Kidney epithelial cell (primary cell): Measurements from ENCODE around the gene KRTAP9-3. TPM values are rescaled to one million over a fixed set of nuclear protein-coding genes. Genes with fewer than 3 reads are reported as not detected.
A peak's percentile ranks its signal among the peaks of the same experiment; 100 is the strongest.

Experiments used
- DNase-seq: peaks from one replicate; pipeline ENCODE4 v3.0.0-alpha.2; 2010; ENCODE audit warnings: low read depth
- H3K27me3 ChIP-seq: 2 replicates; pipeline ENCODE4 v1.6.0; 2011; ENCODE audit warnings: low read length; ENCODE audit not compliant: control insufficient read depth, insufficient read depth
- H3K36me3 ChIP-seq: 2 replicates; pipeline ENCODE4 v1.5.1; 2011; ENCODE audit warnings: low read length; ENCODE audit not compliant: control insufficient read depth, insufficient read depth
- H3K4me3 ChIP-seq: 2 replicates; pipeline ENCODE4 v1.5.1; 2011; ENCODE audit warnings: low read depth, mild to moderate bottlenecking, control low read depth, low read length
- total RNA-seq: library from RNA; depleted of rRNA; stranded (reverse); fragments of >200 nt; gene quantifications from 2 replicates; pipeline ENCODE4 v1.2.3, GENCODE V29; 2015
- TF ChIP-seq, protein P1 (sequence below): IDR thresholded peaks from 2 replicates; pipeline ENCODE4 v1.5.1; 2011; ENCODE audit warnings: mild to moderate bottlenecking, moderate library complexity, low read length, control low read depth, inconsistent platforms; ENCODE audit not compliant: insufficient read depth, poor library complexity, severe bottlenecking

Gene KRTAP9-3
- total RNA-seq, 1 donor from 2014 or later, result not detected

DNA sequence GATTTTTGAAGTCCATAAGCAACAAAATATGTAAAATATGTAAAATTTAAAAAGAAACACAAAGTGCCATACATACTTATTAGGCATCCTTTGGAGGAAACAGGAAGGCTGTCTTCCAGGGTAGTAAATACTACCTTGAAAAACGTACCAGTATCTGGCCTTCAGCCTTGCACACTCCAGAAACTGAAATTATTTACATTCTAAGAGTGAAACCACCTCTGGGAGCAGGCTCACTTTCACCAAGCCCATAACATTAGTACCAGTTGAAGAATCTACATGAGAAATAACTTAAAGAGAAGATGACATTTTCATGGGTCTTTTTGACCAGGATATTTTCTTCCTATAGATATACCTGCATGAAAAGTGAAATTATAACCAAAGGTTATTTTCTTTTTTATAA, 36.2 kb upstream of the KRTAP9-3 start:
- no peak for DNase-seq

DNA sequence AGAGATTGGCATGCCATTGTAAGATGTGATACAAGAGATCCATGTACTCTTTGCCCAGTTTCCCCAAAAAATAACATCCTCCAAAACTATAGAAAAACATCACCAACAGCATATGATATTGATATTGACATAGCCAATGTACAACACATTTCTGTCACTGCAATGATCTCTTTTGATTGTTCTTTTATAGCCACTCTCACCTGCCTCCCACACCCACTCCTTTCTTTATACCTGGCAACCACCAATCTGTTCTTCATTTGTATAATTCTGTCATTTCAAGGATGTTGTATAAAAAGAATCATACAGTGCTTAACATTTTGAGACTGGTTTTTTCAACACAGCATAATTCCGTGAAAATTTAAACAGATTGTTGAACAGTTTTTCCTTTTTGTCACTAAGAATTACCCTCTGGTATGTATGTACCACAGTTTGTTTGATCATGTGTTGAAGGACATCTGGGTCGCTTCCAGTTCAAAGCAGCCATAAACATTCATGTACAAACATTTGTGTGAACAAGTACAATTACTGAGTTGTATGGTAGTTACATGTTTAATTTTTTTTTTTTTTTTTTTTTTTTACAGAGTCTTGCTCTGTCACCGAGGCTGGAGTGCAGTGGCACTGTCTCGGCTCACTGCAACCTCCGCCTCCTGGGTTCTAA, 32.7 kb upstream of the KRTAP9-3 start:
- Histone ChIP-seq H3K36me3 (no peaks in the 10 kb centered on the region), H3K27me3 (no peaks in the 10 kb centered on the region), H3K4me3 (no peak overlapping the region)
- DNase-seq, result no peak
- TF ChIP-seq, protein P1, sequence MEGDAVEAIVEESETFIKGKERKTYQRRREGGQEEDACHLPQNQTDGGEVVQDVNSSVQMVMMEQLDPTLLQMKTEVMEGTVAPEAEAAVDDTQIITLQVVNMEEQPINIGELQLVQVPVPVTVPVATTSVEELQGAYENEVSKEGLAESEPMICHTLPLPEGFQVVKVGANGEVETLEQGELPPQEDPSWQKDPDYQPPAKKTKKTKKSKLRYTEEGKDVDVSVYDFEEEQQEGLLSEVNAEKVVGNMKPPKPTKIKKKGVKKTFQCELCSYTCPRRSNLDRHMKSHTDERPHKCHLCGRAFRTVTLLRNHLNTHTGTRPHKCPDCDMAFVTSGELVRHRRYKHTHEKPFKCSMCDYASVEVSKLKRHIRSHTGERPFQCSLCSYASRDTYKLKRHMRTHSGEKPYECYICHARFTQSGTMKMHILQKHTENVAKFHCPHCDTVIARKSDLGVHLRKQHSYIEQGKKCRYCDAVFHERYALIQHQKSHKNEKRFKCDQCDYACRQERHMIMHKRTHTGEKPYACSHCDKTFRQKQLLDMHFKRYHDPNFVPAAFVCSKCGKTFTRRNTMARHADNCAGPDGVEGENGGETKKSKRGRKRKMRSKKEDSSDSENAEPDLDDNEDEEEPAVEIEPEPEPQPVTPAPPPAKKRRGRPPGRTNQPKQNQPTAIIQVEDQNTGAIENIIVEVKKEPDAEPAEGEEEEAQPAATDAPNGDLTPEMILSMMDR, result no peak

More for the DNA sequence above, 36.2 kb upstream of the KRTAP9-3 start:
- Histone ChIP-seq H3K36me3 (no peaks in the 10 kb centered on the region), H3K27me3 (no peaks in the 10 kb centered on the region), H3K4me3 (no peak overlapping the region)
- TF ChIP-seq, protein P1, result no peak

DNA sequence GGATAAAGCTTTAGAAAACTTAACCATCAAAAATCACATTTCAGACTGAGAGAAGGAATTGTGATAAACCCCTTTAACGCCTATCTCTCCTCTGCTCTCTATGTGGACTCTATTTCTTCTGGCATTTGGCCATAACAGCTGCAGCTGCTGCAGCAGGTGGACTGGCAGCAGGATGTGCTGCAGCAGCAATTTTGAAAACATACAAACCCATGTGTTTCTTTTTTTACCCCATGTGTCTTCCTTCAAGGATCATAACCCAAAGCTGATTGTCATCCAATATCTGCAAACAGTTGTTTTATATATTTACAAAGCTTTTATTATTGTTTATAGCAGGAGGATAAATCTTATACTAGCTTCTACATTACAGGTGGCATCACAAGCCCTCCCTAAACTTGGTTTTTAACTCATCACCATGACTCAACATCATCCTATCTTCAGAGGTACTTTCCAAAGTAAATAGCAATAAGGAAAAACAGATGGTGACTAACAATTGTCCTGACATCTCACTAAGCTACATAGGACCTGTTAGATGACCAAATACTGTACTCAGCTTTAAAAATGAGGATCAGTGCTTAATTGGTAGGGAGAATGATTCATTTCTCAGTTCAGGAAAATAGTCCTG, 20.3 kb upstream of the KRTAP9-3 start:
- TF ChIP-seq, protein P1, result no peak
- no peak overlapping the region for H3K4me3 ChIP-seq
- H3K36me3 ChIP-seq, result no peaks in the 10 kb centered on the region
- H3K27me3 ChIP-seq, result no peaks in the 10 kb centered on the region
- DNase-seq, result peak; percentile 10

DNA sequence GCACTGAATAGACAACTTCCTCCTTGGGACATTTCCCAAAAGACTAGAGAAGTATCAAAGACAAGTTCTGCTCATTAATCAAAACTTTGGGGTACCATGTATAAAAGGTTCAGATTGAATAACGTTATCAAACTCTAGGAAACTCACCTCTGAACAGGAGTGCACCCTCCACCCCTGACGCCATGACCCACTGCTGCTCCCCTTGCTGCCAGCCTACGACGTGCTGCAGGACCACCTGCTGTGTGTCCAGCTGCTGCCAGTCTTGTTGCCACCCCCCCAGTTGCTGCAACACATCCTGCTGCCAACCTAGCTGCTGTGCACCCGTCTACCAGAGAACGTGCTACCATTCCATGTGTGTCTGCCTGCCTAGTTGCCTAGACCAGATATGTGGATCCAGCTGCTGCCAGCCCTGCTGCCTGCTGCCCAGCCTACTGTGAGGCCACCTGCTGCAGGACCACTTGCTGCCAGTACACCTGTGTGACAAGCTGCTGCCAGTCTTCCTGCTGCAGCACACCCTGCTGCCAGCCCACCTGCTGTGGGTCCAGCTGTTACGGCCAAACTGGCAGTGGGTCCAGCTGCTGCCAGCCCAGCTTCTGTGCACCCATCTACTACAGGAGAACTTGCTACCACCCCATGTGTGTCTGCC, 19.6 kb upstream of the KRTAP9-3 start:
- H3K36me3 ChIP-seq, result no peaks in the 10 kb centered on the region
- TF ChIP-seq, protein P1, result no peak
- no peak overlapping the region for H3K4me3 ChIP-seq
- no peak for DNase-seq
- no peaks in the 10 kb centered on the region for H3K27me3 ChIP-seq

DNA sequence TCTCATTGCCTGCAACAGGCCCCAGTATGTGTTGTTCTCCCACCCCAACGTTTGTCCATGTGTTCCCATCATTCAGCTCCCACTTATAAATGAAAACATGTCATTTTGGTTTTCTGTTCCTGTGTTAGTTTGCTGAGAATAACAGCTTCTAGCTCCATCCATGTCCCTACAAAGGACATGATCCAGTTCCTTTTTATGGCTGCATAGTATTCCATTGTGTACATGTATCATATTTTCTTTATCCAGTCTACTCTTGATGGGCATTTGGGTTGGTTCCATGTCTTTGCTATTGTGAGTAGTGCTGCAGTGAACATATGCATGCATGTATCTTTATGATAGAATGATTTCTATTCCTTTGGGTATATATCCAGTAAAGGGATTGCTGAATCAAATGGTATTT, 16.6 kb upstream of the KRTAP9-3 start:
- TF ChIP-seq, protein P1, result no peak
- Histone ChIP-seq H3K4me3 (no peak overlapping the region), H3K36me3 (no peaks in the 10 kb centered on the region), H3K27me3 (no peaks in the 10 kb centered on the region)
- no peak for DNase-seq
